RPMI8226 (cell line): ENCODE data around the gene ST6GAL1.
"Not testable (repeated sequence)": the region's sequence is repeated elsewhere in the genome, so short reads cannot be mapped to it uniquely, and the experiment has no call there.

Experiments used
- DNase-seq: peaks from one replicate; pipeline ENCODE4 v3.0.0-alpha.2; 2015

The ST6GAL1 gene

DNA sequence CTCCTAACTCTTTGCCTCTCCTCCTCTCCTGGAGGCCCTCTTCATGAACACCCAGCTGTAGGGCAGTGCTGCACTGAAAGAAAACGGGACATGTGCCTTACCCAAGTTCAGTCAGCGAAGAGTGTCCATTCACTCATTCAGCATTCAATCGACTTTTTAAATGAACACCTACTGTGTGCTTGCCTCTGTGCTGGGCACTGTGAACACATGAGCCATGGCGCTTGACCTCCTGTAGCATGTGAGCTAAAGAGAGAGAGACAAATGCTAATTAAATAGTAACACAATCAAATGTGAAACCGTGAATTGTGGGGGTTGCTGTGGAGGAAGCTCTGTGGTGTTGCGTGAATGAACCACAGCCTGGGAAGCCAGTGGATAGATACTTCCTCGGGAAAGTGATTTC, 43.4 kb downstream of the ST6GAL1 start:
- DNase-seq: no peak

DNA sequence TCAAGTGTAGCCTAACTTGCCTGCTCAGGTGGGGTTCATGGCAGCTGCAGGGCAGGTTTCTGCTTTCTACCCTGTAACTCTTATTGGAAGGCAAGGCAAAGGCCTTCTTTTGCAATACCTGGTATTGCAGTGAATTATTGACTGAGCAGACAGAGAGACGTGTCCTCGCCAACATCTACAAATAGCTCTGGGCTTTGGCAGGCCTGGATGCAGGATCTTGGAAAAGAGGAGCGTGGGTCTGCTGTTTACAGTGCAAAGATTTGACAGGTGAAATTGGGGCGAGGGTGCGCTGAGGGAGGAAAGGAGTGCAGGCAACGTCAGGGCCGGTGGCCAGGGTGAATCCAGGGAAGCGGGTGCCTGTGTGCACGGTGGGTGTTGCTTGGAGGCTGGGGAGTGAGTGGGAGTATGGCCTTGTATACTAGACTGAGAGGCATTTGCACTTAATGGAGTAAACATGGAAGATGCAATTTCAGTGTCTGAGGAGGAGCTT, 44.5 kb downstream of the ST6GAL1 start:
- DNase-seq: no peak

DNA sequence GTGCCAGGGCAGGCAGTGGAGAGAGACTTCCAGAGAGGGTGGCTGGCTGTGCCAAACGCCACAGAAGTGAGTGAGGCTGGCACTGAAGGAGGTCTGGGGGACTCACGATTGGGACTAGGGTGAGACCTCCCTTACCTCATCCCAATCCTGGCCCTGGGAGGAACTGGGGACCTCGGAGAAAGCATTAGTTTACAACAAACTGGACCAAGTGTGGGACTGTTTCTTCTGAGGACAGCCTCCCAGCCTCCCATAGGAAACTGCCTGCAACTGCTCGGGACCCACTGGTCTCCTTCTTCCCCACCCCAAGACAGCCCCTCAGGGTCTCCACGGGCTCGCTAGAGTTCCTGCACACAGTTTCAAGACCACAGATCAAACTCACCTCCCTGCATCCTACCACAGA, 45.4 kb downstream of the ST6GAL1 start:
- DNase-seq: no peak

DNA sequence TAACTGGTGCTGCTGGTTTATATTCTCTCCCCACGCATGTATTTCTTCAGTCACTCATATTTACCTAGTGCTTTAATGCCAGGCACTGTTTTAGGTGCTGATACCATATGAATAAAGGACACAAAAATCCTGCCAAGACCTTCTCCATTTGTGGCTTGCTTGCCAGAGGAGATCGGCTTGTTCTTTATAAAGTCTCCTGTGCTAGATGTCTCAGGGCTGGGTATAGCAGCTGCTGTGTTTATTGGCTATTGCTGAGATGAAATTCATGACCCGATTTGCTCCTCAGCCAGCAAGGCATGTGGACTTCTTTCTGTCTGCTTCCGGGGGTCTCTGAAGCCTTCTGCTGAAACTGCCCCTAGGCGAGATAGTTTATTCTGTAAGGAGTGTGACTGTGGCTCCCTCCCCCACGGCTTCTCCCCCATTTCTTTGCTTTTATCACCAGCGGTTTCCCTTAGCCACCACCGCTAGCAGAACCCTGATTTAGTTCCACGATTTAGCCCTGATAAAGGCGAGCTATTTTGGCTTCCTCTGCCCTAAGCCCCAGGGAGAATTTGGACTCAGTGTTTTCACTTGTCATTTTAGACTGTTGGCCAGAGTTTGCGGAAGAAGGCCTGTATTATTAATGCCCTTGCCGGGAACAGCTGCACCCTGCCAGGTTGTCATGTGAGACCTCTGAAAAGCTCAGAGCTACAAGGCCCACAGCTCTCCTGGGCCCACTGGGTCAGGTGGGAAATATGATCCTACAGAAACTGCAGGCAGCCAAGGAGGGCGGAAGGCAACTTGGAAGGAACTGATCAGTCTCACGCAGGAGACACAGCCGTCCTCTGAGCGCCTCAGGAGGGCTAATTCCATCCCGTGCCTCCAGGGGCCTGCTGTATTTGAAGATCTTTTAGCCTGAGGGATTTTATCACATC, 46.8 kb downstream of the ST6GAL1 start:
- DNase-seq: no peak

DNA sequence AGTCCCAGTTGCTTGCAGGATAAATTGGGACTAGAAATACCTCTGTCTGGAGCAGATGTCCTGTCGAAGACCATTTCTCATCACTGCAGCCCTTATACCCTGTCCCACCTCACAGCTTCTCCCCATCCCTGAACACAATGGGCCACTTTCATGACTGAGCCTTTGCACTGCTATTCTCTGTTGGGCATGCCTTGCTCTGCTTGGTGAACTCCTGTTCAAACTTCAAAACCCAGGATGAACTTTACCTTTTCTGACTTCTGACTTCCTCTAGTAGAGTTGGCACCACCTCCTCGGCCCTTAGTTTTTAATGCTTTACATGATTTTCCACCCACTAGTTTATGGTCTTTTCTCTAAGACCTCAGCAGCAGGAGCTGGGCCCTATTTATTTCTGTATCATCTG, 48.4 kb downstream of the ST6GAL1 start:
- no peak for DNase-seq

DNA sequence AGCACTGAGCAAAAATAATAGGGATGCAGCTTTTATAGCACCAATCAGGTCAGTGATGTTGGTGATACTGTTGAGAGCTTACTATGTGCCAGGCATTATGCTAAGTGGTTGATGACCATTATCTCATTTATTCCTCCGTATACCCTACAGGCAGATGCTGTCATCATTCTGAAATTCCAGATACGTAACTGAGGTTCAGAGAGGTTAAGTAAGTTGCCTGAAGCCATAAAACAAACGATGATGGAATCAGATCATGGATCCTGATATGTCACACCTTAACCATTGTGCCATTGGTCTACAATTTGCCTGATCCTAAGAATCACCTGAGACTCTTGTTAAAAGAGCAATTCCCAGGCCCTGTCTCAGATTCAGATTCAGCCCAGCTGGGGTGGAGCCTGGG, 49.5 kb downstream of the ST6GAL1 start:
- no peak for DNase-seq

DNA sequence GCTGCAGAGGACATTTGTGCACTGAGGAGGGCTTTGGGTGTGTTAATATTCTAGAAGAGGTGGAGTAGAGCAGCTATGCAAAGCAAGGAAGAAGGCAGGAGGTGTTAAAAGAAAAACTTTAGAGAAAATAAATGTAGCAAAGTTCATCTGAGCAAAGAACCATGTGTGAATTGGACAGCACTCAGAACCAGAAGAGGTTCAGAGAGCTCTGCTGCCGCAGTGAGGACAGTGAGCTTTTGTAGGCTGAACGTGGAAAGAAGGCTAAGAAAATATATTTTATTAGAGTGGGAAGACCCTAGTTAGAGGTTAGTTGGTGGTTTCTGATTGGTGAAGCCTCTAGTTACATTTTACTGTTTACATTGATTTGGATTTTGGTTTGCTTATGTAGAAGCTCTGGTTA, 50.7 kb downstream of the ST6GAL1 start:
- no peak for DNase-seq

DNA sequence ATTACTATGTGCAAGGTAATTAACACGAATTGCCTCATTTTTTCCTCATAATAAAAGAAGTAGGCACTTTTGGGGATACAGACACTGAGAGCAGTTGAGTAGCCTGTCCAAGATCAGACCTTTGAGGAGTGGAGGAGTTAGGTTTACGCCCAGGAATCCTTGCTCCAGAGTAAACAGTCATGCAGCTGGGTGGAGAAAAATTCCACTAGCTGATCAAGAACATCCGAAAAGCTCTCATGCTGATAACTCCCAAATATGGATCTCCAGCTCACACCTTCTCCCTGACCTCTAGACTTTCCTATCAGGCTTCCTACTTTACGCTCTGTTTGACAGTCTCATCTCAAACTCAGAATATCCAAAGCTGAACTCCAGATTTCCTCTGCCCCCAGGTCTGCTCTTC, 53.3 kb downstream of the ST6GAL1 start:
- DNase-seq: no peak

DNA sequence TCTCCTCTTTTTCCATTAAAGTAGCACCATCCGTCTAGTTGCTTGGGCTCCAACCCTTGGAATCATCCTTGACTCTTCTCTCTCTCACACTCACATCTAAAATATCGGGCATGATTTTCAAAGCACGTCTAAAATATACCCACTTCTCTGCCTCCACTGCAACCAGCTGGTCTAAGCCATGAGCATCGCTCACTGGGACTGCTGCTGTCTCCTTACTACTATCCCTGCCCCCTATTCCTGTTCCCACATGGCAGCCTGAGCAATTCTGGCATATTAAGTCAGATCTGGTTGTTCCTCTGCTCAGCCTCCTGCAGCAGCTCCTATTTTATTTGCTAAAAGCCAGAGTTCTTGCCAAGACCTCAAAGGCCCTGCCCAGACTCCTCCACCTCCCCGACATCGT, 53.7 kb downstream of the ST6GAL1 start:
- DNase-seq: no peak

DNA sequence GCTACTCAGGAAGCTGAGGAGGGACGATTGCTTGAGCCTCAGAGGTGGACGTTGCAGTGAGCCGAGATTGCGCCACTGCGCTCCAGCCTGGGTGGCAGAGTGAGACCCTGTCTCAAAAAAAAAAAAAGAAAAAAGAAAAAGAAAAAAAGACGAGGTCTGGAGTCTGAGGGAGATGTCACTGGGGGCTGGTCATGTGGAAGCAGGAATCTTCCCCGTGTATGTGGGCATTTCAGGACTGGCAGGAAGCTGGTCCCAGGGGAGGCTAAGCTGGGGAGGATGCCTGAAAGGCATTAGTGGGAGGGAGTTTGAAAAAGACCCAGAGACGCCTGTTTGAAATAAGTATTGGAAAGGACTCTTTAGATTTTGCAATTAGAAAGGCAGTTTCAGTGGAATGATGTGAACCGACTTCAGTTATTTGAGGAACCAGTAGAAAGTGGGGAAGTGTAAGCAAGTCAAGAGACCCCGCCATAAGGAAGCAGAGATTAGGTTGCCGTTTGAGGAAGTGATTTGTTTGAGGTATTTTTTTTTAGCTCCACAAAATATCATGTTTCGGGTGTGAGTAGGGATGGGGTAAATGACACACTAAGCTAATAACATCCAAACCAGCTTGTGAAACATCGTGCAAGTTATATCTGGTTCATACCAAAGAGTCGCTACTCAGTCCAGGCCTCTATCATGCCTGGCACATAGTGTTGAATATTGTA, 55.5 kb downstream of the ST6GAL1 start:
- no peak for DNase-seq

DNA sequence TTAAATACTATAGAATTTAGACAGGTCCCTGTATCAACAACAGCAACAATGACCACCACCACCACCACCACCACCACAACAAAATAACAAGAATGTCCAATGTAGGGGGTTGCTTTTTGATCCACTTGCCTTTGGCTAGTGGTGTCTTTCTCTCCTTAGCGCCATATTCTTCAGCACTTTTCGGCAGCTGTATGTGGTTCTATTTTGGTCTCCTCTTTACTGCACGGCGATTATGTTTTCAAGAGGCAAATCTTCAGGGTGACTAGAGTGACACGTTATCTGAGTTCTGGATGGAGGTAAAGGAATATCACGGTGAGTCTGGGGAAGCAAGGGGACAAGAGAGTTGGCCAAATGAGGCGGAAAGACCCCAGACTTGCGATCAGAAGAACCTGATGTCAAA, 56.1 kb downstream of the ST6GAL1 start:
- no peak for DNase-seq

DNA sequence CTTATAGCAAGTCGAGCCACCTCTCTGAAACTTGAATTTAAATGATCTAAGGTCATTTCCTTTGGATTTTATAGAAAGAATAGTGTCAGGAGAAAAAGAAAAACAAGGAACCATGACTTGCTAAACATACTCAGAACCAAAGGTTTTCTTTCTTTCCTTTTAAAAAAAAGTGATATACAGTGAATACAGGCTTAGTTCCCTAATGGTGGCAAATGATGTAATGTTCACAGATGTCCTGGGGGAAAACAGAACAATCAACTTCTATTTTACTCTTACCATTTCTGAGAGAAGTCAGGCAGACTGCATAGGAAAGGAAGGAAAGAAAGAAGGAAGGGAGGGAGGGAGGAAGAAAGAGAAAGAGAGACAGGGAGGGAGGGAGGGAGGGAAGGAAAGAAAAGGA, 56.5 kb downstream of the ST6GAL1 start:
- no peak for DNase-seq

DNA sequence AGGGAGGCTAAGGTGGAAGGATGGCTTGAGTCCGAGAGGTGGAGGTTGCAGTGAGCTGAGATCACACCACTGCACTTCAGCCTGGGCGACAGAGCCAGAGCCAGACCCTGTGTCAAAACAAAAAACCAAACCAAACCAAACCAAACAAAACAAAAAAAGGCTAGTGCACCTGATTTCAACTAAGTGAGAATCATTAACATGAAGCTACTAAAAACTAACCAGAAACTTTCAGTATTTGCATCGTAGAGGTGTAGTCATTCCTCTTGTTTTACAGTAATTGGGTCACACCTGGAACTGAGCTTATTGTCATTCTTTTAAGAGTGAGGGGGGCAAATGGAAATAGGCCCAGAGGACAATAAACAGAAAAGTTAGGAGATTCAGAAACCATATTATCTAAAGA, 58.5 kb downstream of the ST6GAL1 start:
- no peak for DNase-seq

DNA sequence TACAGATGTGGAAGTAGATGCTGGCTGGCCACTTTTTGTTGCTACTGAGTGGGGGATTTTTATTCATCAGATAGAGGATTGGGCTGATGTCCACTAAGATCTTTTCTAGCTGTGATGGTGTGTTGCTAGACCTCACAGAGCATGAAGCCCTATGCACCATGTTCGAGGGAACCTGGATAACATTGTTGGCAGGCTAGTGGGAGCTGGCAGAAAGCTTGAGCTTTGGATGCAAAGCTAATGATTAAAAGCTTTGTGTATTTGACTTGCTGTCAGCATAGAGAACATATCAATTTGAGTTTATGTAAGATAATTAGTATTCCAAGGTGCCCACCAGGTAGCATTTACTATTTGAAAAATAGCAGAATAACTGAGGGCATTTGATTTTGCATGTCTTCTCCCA, 59.1 kb downstream of the ST6GAL1 start:
- no peak for DNase-seq

DNA sequence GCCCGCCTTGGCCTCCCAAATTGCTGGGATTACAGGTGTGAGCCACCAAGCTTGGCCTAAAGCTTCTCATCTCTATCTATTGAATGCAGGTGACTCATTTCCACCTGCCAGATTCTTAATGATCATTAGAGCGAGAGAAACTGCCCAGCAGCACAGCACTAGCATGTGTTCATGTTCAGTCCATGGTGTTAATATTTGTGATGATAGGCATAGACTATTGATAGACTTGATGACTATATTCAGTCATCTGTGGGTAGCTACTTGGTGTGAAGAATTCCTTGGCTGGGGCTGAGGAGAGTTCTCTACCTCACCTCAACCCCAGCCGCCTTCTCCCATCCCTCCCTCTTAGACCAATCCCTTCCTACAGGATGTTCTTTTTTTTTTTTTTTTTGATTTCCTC, 60.0 kb downstream of the ST6GAL1 start:
- no peak for DNase-seq

DNA sequence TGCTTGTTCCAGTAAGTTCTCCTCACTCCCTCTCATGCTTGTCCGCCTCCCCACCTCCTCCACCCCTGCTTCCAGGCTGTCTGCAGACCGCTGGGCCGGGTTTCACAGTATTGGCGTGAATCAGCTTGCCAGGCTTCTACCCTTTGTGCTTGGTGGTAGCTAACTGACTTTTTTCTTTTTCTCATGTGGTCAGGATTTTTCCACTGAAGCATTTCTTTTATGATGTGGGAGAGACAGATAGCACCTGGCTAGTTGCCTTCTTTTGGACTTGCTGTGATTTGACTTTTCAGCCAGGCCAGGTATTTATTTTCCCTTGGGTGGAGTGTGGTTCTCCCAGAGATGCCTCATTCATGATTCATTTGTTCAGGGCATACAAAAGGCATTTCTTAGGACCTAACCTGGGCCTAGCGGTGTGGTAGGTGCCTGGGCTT, 60.6 kb downstream of the ST6GAL1 start:
- no peak for DNase-seq

DNA sequence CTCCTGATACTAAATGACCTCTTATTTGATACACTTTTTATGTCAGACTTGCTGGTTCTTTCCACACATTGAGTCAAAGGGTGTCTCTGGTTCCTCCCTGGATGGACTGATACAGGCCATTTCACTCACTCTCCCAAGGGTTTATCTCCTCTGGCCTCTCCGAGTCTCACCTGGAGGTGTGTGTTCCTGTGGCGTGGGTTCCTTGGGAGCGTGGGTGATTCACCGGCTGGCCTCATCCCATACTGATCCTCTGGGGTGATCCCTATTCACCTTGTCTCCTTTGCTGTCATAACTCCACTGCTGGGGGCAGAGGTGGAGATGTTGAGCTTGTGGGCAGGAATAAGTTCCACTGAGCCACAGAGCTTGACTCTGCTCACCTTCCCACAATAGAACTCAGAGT, 61.1 kb downstream of the ST6GAL1 start:
- no peak for DNase-seq

DNA sequence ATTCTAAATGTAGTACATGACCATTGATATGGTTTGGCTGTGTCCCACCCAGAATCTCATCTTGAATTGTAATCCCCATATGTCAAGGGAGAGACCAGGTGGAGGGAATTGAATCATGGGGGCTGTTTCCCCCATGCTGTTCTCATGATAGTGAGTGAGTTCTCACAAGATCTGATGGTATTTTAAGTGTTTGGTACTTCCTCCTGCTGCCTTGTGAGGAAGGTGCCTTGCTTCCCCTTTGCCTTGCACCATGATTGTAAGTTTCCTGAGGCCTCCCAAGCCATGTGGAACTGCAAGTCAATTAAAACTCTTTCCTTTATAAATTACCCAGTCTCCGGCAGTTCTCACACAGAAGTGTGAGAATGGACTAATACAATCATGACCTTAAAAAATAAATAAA, 61.8 kb downstream of the ST6GAL1 start:
- not testable (repeated sequence) for DNase-seq

DNA sequence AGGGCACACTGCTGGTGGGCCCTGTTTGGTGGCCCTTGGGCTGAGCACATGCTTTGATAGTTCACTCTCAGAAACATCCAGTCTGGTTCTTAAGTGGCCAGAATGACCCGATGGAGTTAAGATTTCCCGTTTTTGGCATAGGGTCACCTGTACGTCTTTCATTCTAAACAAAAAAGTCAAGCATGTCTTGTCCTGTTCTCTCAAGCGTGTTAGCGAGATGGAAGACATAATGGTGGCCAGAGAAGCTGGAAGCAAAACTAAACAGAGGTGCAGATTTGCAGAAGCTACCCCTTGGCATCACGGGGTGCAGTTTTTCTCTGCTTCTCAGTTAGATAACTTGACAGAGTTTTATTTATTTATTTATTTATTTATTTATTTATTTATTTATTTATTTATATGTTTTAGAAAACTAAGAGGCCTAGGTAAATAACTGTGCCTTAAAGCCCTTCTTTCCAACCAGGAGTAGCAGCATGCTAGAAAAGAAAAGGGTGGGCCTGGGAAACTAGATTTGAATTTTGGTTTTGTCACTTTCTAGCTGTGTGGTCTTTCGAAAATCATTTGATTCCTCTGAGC, 63.0 kb downstream of the ST6GAL1 start:
- DNase-seq: no peak

DNA sequence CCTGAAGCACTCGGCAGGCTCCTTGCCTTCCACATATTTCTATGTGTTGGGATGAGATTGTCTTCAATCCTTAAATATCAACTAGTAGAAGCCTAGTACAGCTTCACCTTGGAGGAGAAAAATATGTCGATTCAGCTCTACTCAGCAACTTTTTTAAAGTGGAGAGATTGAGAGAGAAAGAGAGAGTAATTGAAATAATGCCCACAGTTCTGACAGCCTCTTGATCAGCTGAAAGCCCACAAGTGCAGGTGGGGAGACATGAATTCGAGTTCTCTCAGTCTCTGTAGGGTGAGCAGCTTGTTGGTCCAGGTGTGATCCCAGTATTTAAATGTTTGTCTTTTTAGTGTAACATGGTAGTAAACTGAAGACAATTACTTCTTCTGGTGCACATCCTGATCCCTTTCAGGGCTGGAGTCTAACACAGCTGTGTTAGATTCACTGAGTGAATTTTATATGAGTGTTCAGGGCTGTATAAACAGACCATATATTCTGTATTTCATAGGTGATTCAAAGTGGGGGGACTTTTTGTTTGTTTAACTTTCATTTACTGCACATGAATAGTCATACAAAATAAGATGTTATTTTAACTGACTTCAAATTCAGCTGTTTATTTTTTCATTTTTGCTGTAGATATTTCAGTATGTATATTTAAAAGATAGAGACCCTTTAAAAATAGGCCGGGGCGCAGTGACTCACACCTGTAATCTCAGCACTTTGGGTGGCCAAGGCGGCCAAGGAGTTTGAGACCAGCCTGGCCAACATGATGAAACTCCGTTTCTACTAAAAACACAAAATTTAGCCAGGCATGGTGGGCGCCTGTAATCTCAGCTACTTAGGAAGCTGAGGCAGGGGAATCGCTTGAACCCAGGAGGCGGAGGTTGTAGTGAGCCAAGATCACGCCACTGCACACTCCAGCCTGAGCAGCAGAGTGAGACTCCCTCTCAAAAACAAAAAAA, 64.0 kb downstream of the ST6GAL1 start:
- DNase-seq: peak; percentile 46

DNA sequence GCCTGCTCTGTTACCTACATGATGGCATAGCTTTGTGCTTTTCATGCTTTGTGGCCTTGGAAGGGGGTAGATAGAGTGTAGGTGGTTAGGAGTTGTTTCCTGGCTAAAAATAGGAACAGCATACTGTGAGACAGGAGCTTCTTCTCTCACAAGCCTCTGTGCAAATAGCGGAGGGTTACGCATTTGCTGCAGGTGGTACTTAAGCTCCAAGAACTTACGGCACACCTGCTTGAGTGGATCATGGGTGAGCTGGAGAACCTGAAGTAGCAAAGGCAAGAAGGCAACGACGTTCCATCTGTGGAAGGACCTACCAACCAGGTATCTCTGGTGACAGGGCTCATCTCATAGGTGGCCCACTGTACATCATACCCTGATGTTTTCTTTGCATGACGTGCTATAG, 66.0 kb downstream of the ST6GAL1 start:
- DNase-seq: peak; percentile 8

DNA sequence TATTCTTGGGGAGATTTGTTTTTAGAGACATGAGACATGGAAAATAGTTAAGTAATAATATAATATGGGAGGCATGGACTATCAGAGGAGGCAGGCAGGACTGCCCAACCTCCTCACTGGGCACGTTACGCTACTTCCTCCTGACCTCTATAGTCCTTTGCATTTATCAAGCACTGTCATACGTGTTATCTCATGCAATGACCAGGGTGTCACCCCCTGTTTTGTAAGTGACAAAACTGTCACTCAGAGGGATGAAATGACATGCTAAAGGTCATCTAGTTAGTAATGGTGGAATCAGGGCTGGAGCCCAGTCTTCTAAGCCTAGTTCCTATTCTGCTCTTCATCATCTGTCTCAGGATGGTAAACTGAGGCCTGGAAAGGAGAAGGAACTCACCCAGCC, 66.7 kb downstream of the ST6GAL1 start:
- no peak for DNase-seq

DNA sequence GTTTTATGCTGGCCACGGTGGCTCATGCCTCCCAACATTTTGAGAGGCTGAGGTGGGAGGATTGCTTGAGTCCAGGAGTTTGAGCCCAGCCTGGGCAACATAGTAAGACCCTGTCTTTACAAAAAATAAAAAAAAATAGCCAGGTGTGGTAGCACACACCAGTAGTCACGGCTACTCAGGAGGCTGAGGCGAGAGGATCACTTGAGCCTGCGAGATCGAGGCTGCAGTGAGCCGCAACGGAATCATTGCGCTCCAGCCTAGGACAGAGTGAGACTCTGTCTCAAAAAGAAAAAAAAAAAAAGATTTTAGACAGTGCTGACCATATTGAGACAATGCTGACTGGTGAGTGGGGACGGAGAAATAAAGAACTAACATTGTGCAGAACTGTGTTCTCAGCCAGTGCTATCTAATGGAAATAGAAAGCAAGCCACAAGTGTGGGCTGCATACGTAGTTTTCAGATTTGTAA, 67.2 kb downstream of the ST6GAL1 start:
- DNase-seq: no peak
